ENCODE measurements around the gene NCOA4.
A peak's percentile ranks its signal among the peaks of the same experiment; 100 is the strongest.
"Not testable (repeated sequence)": the region's sequence is repeated elsewhere in the genome, so short reads cannot be mapped to it uniquely, and the experiment has no call there.

NCOA4 gene

DNA sequence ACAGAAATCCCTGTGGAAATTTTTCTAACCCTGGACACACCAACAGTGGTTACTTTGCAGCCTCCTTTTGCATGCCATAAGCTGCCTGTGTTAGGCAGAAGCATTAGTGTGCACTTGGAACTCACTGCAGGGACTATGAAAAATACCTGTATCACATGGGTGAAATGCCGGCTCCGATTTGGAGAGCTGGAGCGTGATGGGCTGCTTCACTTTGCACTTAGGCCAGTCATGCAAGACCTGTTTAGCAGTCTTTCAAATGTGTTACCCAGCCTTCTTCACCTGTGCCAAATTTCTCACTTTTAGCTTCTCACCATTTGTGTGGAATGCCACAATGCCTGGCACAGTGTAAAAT, 11.3 kb downstream of the NCOA4 start:
- DNase-seq = no peak

DNA sequence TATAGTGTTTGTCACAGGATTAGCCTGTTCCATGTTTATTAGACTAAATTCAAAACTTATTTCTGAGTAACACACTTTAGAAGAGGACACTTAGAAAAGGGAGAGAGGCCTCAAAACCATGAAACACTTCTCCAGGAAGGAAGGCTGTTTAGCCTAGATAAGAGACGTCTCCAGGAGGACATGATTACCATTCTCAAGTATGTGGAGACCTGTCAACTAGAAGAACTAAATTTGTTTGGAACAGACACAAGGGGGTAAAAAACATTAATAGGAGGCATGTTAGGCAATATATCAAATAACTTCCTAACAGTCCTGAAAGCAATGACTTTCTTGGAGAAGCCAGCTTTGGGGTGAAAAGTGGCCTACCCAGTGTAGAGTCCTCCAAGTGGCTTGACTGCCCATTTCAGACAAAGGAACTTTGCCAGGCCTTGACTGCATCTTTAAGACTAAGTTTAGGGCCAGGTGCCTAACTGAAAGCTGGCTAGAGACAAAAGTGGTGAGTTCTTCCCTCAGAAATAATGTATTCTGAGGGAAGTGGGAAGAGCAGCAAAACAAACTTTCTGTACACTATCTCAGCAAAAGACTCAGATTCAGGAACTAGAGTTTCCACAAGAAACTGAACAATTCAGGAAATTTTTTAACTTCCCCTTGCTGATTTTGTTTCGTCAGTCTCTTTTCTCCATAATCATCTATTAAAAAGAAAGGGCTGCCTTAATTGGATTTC, 11.8 kb downstream of the NCOA4 start:
- no peak for DNase-seq

DNA sequence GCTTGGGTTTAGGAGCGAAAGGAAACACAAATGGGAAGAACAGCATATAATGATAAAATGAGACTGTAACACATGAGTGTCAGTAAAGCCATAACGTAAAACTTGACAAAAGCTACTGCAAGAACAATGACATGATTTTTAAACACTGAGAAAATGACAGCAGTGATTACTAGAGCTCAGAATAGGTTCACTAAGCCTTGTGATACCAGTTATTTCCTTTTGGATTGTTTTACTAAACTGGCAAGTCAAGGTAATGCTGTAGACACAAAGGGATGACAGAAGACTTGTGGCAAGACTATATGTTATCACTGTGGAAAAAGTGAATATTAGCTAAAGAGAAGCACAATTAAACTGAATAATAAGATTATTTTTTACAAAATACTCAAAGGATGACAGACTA, 12.7 kb downstream of the NCOA4 start:
- no peak for DNase-seq

DNA sequence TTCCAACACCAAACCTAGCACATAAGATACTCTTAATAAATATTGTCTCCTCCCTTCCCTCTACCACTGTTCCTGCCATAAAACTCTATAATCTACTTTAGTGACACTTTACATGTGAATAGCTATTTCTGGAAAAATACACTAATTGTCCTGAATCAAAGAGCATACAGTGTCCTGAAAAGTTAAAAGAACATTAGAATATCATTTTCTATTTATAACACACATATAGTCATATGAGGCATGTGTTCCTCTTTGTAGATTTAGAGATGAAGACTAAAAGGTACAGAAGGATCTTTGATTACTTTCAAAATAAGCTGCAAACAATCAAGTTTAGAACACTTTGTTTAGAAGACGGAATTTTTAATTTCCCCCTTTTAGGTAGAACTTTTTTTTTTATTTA, 13.6 kb downstream of the NCOA4 start:
- no peak for DNase-seq

DNA sequence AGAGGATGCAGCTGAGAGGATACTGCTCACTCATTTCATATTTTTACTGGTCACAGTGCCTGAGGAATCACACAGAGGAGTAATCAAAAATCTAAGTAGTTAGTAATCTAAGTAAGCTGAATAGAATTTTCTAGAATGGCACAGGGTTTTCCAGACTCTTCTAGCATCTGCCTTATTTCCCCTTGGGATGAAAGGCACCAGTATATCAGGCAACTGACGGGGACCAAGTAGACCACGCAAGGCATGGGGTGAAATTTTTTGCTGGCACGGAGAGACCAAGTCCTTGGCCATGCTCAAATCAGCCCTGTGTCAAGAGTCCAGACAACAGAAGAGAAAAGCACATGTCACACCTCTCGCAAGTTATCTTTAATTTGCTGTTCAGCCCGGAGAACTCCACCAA, 14.2 kb downstream of the NCOA4 start:
- no peak for DNase-seq

DNA sequence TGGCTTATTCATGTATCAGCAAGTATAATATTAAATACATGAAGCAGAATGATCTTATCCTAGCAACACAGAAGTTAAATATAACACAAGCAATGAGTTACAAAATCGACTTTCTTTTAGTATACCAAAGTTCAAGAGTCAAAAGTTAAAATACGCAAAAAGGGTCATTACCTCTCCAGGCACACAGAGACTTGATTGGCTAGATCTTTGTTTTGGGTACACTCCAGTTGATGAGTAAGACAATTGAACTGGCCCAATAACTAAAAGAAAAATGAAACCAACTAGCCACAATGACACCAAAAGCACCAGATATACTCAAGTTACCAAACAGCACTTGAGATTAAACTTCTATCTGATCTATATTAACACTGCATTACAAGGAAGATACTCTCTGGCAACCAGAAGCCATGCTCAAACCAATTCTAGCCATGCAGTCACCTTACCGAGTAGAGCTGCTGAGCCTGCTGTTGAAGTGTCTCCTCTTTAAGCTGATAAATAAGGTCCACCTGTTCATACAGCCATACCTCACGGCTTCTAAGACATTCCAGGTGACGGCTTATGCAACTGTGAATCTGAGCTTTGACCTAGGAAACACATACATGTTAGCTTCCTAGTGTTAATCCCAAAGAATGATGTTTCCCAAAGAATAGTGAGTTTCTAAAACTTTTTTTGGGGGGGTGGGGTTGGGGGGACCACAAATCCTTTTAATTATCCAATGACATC, 15.6 kb downstream of the NCOA4 start:
- DNase-seq = no peak

DNA sequence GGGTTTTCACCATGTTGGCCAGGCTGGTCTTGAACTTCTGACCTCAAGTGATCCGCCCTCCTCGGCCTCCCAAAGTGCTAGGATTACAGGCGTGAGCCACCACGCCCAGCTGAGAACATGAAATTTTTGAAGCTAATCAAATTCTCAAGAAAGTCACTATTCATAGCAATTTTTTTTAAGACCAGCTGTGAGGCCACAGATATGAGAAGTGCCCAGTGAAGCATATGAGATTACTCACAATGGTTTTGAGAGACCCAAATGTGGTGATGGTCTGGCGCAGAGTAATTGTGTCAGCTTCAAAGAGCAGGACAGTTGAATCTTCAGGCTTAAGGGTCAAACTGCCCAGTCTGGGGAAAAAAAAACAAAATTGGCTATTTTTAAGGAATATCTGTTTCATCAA, 16.2 kb downstream of the NCOA4 start:
- no peak for DNase-seq

DNA sequence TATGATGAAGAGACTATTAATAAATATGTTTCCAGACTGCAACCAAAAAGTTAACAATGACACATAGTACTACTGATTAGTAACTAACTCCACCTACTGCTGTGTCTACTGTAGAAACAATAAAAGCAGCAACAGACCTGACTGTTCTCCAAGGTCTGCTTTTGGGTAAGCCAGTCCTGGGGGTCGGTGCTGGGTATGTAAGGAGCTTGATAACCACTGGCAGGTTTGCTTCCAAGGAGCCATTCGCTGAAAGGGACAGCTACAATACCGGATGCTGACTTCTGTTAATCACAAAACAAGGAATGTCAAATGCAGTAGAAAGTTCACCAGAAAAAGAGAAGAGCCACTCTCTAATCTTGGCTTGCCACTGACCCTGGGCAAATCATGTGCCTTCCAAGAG, 17.7 kb downstream of the NCOA4 start:
- DNase-seq = no peak

DNA sequence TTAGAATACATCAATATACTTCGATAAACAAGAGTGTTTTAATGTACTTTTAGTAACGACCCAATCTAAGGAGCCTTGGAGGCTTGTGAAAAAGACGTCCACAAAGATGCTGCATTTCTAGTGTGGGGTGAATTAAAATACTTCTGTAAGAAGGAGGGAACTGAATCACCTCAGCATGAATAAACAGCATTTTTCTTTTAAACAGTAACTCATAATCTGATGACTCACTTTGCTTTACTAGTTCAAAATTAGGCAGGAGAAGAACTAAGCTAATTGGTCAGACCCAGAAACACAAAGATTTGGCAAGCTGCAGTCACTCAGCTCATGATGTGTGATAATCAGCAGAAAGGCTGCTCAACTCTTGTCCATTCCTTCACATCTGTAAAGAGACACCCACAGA, 24.2 kb downstream of the NCOA4 start:
- no peak for DNase-seq

DNA sequence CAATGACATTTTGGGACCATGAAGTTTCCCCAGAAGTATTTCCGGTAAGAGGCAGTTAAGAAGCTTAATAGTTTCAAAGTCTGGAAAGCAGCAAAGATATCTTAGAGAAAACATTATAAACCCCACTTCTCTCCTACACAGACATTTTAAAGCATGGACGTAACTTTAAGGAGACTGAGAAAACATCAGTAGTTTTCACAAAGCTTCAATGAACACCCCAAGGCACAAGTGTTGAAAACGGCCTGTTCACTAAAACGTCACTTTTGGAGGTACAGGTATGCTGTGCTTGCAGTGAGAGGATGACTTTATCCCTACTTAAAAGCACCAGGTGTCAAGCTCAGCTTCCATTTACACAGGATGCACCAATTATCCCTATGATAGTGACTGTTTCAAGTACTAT, 25.0 kb downstream of the NCOA4 start:
- no peak for DNase-seq

DNA sequence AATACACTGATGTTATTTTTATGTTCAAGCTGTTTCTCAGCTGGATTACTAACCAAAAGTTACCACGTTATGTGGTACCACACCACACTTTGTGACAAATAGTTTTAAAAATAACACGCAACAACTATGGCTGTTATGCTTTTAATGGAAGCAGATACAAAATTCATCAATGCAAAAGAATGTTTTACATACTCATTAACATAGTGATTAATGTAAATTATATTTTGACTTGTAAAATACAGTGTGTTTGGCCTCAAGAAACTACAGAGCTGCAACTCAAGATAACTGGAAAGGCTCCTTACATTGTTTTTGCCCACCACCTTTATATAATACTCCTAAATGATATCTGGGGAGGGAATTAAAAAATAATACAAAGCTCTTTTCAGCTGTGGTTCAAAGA, 25.5 kb downstream of the NCOA4 start:
- no peak for DNase-seq

DNA sequence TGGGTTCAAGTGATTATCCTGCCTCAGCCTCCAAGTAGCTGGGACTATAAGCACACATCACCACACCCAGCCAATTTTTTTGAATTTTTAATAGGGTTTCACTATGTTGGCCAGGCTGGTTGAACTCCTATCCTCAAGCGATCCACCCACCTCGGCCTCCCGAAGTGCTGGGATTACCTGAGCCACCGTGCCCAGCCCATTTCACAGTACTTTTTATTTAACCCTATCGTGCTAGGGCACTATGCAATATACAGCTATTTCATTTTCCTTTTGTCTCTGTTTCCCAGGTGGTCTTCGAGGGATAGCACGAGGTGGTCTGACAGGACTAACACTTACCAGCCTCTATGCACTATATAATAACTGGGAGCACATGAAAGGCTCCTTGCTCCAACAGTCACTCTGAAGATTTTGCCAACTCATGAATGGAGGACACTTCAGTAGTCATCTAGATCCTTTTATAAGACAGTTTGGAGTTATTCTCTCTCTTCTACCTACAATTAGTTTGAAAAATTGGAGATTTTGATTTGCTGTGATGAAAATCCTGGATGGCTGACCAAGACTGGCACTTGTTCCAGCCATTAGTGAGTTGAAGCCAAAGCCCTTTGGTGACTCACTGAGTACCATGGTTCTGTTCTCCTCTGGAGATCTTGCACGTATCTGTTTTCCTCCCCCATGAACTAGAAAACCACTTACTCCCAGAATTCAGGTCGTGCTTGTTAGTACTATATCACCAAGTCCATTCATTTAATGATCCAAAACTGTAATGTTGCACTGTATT, 27.3 kb downstream of the NCOA4 start:
- DNase-seq = no peak

DNA sequence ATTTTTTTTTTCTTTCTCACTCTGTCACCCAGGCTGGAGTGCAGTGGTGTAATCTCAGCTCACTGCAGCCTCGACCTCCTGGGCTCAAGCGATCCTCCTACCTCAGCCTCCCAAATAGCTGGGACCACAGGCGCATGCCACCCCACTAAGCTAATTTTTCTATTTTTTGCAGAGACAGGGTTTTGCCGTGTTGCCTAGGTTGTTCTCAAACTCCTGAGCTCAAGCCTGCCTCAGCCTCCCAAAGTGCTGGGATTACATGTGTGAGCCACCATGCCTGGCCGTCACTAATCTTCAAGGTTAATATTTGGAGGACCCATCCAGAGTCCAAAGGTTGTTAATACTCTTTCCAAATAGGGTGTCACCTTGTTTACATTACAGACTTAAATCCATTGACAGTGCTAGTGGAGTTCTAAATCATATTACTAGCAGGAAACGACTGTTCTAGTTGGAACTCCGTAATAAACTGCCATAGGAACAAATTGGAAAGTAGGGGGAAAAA, 28.2 kb downstream of the NCOA4 start:
- DNase-seq = not testable (repeated sequence)

DNA sequence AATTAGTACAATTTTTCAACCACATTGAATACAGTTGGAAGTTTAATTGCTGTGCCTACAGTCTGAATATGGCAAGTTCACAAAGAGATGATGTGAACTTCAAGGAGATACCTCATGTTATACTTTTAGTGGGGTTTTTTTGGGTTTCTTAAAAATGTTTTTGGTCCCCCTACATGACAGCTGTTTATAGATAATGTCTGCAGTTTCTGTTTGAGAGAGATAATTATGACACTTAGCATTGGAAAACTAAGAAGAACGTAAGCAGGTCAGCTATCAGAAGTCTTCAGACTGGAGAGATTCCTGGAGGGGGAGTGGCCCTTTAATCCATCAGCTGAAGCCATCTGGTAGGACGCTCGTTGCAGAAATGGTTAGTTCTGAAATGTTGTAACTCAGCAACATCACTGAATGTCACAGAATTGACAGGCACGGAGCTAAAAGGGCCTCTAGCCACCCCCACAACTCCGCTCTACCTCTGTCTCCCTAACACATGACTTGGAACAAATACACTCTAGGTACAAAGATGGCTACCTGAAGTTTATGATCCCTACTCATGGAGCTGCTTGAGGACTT, 29.2 kb downstream of the NCOA4 start:
- no peak for DNase-seq

DNA sequence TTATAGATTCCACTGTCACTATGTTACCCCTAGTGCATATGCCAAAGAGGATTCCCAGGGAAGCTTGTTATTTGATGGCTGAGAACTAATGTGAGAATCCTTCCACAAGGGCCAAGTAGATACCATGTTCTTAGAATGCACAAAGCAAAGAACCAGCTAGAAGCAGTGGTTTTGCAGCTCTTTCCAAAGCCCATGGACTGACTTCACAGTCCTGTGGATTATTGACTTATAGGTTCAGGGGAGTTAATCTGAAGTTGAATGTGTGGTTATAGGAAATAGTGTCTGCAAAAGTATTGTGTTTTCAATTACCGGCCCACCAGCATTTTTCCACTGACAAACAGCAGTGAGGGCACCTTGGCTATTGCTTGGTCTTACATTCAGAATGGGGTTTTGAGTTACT, 29.9 kb downstream of the NCOA4 start:
- DNase-seq = no peak

DNA sequence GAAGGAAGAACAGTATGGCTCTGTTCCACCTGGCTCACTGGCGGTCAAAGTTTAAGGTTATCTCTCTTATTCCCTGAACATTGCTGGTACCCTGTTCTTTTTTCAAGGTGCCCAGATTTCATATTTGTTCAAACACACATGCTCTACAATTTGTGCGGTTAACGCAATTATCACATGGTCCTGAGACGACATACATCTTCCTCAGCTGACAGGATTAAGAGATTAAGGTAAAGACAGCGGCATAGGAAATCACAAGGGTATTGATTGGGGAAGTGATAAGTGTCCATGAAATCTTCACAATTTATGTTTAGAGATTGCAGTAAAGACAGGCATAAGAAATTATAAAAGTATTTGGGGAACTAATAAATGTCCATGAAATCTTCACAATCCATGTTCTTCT, 30.5 kb downstream of the NCOA4 start:
- DNase-seq = not testable (repeated sequence)

DNA sequence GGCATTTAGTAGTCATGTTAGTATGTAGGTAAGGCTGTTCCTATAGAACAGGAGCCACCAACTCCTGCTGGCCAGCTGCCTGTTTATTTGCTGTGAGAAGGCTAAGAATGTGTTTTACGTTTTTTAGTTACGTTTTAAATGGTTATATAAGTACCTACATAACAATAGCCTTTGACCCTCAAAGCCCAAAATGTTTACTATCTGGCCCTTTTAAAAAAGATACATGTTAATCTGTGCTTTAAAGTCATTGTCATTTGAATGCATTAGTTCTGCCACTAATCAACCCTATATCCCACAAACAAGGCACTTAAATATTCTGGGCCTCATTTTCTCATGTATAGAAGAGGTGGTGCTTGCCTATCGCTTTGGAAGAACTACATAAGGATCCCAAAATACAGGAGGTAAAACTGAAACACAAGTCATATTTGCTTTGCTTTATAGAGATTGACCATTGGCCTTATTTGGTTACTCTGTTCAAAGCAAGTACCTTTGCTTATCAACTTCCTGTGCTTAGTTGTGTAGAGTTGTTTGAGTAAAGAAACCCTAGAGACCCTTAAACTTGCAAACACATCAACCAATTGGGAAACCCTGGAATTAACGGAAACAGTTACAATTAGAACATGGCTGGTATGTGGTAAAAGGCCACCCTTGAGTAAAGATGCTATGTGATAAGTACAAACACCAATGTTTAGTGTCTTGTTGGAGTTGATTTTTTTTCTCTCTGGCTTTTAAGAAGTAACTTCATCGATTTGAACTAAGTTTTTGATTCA, 32.2 kb downstream of the NCOA4 start:
- no peak for DNase-seq

DNA sequence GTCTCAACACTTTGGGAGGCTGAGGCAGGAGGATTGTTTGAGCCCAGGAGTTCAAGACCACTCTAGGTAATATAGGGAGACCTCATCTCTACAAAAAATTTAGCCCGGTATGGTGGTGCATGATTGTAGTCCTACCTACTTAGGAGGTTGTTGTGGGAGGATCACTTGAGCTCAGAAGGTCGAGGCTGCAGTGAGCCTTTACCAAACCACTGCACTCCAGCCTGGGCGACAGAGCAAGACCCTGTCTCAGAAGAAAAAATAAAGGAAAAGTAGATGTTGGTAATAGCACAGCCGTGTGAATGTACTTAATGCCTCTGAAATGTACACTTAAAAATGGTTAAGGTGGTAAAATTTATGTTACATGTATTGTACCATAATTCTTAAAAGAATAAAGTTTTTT, 32.9 kb downstream of the NCOA4 start:
- no peak for DNase-seq

DNA sequence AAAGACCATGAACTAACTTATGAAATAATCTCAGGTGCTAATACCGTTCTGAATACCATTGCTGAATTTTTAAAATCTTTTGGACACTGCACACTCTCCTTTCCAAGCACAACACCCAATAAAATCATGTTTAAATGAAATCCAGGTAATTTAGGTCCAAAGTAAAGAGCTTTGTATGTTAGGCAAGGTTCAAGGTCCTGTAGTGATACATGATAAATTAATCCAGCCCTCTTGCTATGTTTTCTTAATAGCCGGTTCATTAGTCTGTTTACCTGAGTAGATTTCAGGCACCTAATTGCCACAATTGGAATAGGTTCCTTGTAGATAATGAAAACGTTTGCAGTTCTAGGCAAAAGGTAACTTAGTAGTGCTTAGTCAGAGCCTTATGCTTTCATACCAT, 44.8 kb downstream of the NCOA4 start:
- not testable (repeated sequence) for DNase-seq

DNA sequence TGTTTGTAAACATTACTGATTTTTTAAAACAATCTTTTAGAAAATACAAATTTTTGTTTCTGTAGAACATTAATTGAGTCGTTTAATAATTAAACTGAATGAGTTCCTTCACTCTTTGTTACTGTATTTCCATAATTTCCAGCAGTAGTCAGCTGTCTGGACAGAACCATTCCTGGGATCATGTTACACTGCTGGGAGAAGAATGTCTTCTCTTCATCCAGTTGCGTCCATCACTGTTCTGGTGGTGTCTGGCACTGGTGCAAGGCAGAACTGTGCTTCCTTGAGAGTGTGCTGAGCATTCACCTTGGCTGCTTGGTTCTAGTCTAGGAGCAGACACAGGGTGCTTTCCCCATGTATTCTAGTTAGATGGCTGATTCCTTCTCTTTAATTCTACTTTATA, 46.0 kb downstream of the NCOA4 start:
- not testable (repeated sequence) for DNase-seq

DNA sequence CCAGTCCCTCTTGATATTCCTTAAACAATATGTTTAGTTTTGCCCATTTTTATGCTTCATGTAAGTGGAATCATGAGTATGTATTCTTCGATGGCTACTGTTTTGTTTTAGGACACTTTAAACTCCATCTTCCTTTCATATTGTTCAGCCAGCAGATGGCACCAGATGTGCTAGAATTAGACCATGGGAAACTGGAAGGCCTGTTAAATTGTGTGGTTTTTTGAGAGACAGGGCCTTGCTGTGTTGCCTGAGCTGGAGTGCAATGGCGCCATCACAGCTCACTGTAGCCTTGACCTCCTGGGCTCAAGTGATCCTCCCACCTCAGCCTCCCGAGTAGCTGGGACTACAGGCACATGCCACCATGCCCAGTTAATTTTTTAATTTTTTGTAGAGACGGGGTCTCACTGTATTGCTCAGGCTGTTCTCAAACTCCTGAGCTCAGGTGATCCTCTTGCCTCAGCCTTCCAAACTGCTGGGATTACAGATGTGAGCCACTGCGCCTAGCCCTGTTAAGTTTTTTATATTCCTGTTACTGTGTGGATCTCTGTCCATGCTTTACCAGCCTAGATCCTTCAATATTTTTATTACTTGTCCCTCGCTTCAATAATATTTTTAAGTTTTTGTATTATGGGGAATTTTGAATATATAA, 46.8 kb downstream of the NCOA4 start:
- peak in 1 of 2 experiments; percentile 0 for DNase-seq

DNA sequence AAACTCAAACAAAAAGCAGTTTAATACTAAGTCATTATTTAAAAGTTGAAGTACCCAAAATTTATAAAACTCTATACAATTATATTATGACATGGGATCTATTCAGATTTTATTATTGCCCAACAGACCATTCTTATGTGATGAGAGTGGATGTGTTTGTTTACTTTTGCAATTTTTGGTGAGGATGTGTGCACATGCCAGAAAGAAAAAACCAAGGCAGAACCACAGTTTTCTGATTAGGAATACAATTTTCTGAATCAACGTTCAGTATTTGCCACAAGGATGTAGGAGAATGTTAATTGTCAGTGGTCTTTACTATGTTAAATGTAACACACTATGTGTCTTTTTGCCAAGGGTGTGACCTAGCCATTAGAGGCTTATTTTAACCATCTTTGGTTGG, 49.1 kb downstream of the NCOA4 start:
- DNase-seq = not testable (repeated sequence)

All from NCI-H1930 (cell line).